ENCODE measurements around the gene FAS.

FAS gene

DNA sequence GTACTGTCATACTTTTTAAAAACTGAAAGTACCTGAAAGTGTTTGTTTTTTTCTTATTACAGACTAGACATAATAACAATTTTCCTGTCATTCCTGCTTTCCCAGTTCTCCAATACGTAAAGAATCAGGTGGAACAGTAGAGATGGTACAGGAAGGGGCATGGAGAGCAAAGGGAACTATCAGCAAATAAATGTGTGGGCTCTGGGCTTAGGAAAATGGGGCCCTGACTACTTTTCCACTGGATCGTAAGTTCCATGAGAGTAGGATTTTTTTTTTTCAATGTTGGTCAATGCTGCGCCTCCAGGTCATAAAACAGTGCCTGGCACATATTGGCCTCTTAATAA lies 15.2 kb upstream of the FAS start:
- Histone ChIP-seq H3K27me3 (ENCODE audit: low read depth, low read length) (no peaks in the 10 kb centered on the region), H3K4me2 (ENCODE audit: low read length) (peak overlapping the region; percentile 74), H3K79me2 (ENCODE audit: low read length) (no peaks in the 10 kb centered on the region), H3K27ac (ENCODE audit: low read length) (0 out of 2 replicates have a peak overlapping the region, but pooled peaks have one; percentile 4), H3K9me3 (ENCODE audit: insufficient read depth, low read length) (no peaks in the 10 kb centered on the region), H3K36me3 (replicated peaks; ENCODE audit: low read depth, low read length) (no peaks in the 10 kb centered on the region), H4K20me1 (ENCODE audit: insufficient read depth, low read length) (no peaks in the 10 kb centered on the region), H3K9ac (ENCODE audit: low read length) (peak overlapping the region; percentile 56), H2AFZ (ENCODE audit: low read depth, low read length) (peak overlapping the region; percentile 76), H3K4me3 (ENCODE audit: low read length) (peak overlapping the region; percentile 79), H3K4me1 (ENCODE audit: low read length) (peaks cover 8% of the 10 kb centered on the region; the same call in 1 of the 2 replicates)
- TF ChIP-seq, protein P1, sequence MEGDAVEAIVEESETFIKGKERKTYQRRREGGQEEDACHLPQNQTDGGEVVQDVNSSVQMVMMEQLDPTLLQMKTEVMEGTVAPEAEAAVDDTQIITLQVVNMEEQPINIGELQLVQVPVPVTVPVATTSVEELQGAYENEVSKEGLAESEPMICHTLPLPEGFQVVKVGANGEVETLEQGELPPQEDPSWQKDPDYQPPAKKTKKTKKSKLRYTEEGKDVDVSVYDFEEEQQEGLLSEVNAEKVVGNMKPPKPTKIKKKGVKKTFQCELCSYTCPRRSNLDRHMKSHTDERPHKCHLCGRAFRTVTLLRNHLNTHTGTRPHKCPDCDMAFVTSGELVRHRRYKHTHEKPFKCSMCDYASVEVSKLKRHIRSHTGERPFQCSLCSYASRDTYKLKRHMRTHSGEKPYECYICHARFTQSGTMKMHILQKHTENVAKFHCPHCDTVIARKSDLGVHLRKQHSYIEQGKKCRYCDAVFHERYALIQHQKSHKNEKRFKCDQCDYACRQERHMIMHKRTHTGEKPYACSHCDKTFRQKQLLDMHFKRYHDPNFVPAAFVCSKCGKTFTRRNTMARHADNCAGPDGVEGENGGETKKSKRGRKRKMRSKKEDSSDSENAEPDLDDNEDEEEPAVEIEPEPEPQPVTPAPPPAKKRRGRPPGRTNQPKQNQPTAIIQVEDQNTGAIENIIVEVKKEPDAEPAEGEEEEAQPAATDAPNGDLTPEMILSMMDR (IDR thresholded peaks at IDR 0.05; ENCODE audit: low read depth, low read length): no peak
- no peak for TF ChIP-seq EZH2phosphoT487 (IDR thresholded peaks at IDR 0.05; ENCODE audit: low read depth)

DNA sequence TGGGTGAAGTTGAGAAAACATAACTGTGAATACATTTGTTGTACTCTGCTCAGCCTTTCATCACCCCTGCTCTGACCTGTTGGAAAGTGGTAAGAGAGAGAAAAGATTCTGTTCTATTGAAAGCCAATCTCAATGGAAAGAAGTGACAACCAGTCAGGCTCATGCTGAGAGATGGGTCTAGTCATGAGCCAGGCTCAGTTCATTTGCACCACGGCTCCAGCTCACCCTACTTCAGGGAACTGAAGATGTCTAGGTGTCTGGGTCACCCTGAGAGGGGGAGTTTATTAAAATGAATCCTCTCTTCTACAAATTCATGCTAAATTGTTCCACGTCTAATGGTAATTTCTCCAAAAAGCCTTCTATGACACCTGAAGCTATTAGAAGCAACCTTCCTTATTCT lies 12.1 kb upstream of the FAS start:
- Histone ChIP-seq H3K27ac (ENCODE audit: low read length) (no peak overlapping the region), H3K36me3 (replicated peaks; ENCODE audit: low read depth, low read length) (no peaks in the 10 kb centered on the region), H3K27me3 (ENCODE audit: low read depth, low read length) (no peaks in the 10 kb centered on the region), H2AFZ (ENCODE audit: low read depth, low read length) (no peak overlapping the region), H3K9me3 (ENCODE audit: insufficient read depth, low read length) (no peaks in the 10 kb centered on the region), H3K4me2 (ENCODE audit: low read length) (no peak overlapping the region), H3K4me3 (ENCODE audit: low read length) (no peak overlapping the region), H4K20me1 (ENCODE audit: insufficient read depth, low read length) (no peaks in the 10 kb centered on the region), H3K9ac (ENCODE audit: low read length) (no peak overlapping the region), H3K4me1 (ENCODE audit: low read length) (peaks cover 8% of the 10 kb centered on the region; the same call in 1 of the 2 replicates), H3K79me2 (ENCODE audit: low read length) (no peaks in the 10 kb centered on the region)
- TF ChIP-seq, protein P1 (IDR thresholded peaks at IDR 0.05; ENCODE audit: low read depth, low read length): no peak
- no peak for TF ChIP-seq EZH2phosphoT487 (IDR thresholded peaks at IDR 0.05; ENCODE audit: low read depth)

DNA sequence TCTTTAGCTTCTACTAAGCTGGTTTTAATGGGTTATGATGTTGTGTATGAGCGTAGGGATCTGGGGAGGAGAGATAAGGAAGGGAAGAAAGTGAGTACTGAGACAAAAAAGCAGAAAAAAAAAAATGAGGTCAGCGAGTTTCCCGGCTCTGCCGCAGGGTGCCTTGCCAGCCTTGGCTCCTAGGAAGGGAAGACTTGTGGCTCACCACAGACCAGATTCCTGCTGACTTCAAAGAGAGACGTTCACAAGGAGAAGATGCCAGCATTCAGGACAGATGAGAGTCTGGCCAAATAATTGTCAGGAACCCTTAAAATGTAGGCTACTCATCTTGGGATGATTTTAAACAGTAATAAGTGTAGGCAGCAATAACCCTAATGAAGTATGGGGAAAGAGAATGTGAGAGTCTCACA lies 11.4 kb upstream of the FAS start:
- H3K4me2 ChIP-seq (ENCODE audit: low read length): no peak overlapping the region
- H3K27me3 ChIP-seq (ENCODE audit: low read depth, low read length): no peaks in the 10 kb centered on the region
- H4K20me1 ChIP-seq (ENCODE audit: insufficient read depth, low read length): no peaks in the 10 kb centered on the region
- no peaks in the 10 kb centered on the region for H3K36me3 ChIP-seq (replicated peaks; ENCODE audit: low read depth, low read length)
- peaks cover 8% of the 10 kb centered on the region; the same call in 1 of the 2 replicates for H3K4me1 ChIP-seq (ENCODE audit: low read length)
- no peak overlapping the region for H3K4me3 ChIP-seq (ENCODE audit: low read length)
- H3K9ac ChIP-seq (ENCODE audit: low read length): no peak overlapping the region
- TF ChIP-seq, protein P1 (IDR thresholded peaks at IDR 0.05; ENCODE audit: low read depth, low read length): no peak
- TF ChIP-seq EZH2phosphoT487 (IDR thresholded peaks at IDR 0.05; ENCODE audit: low read depth): no peak
- no peak overlapping the region for H3K27ac ChIP-seq (ENCODE audit: low read length)
- no peaks in the 10 kb centered on the region for H3K79me2 ChIP-seq (ENCODE audit: low read length)
- H2AFZ ChIP-seq (ENCODE audit: low read depth, low read length): no peak overlapping the region
- no peaks in the 10 kb centered on the region for H3K9me3 ChIP-seq (ENCODE audit: insufficient read depth, low read length)

DNA sequence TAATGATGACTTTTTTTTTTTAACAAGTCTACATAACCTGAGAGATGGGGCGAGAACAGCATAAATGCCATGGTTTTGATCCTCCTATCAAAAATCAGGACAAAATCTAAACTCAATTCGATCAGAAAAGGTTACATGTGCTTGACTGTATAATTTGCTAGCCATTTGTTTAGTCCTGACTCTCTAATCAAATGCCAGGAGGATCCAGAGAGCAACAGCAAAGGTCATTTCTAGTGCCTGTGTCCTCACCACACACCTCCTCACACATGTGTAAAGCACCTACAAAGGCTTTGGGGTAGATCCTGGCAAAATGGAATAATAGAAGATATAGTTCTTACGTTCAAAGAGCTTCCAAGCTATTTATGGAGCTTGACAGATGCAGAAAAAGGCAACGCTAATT lies 11.0 kb upstream of the FAS start:
- Histone ChIP-seq H3K79me2 (ENCODE audit: low read length) (no peaks in the 10 kb centered on the region), H3K36me3 (replicated peaks; ENCODE audit: low read depth, low read length) (no peaks in the 10 kb centered on the region), H3K27me3 (ENCODE audit: low read depth, low read length) (no peaks in the 10 kb centered on the region), H2AFZ (ENCODE audit: low read depth, low read length) (no peak overlapping the region), H3K4me3 (ENCODE audit: low read length) (no peak overlapping the region), H4K20me1 (ENCODE audit: insufficient read depth, low read length) (no peaks in the 10 kb centered on the region), H3K4me1 (ENCODE audit: low read length) (peaks cover 6% of the 10 kb centered on the region; the same call in 1 of the 2 replicates), H3K9me3 (ENCODE audit: insufficient read depth, low read length) (no peaks in the 10 kb centered on the region), H3K9ac (ENCODE audit: low read length) (no peak overlapping the region), H3K4me2 (ENCODE audit: low read length) (no peak overlapping the region), H3K27ac (ENCODE audit: low read length) (no peak overlapping the region)
- no peak for TF ChIP-seq EZH2phosphoT487 (IDR thresholded peaks at IDR 0.05; ENCODE audit: low read depth)
- TF ChIP-seq, protein P1 (IDR thresholded peaks at IDR 0.05; ENCODE audit: low read depth, low read length): no peak
